ENCODE measurements around the gene GAPVD1.

GRCh38 chr9:125280945-125281344, 19.3 kb downstream of the GAPVD1 start:
- no peak for TF ChIP-seq CTCF (conservative IDR thresholded peaks at IDR 0.05)
- no peak for TF ChIP-seq ZFX (IDR thresholded peaks at IDR 0.05)
